CD8-positive, alpha-beta memory T cell (primary cell): ENCODE results near the gene FASN. TPM values are rescaled to one million over a fixed set of nuclear protein-coding genes. Genes with fewer than 3 reads are reported as not detected.

Experiments used
- CTCF ChIA-PET: fragments of 350-600 bp; sonication (Branson Sonifier 250); formaldehyde crosslinking; loops from one replicate; lab custom pipeline; 2021; ENCODE audit warnings: antibody characterized with exemption; lab: Charles Lee
- POLR2A ChIA-PET: fragments of 350-600 bp; sonication (Branson Sonifier 250); formaldehyde crosslinking; loops from one replicate; lab custom pipeline; 2021; ENCODE audit warnings: antibody characterized with exemption; lab: Charles Lee
- DNase-seq, 5 donors: peaks; one replicate each; pipeline versions ENCODE4 v3.0.0 to v3.0.0-alpha.2; 2020 to 2022; ENCODE audit warnings: mixed read lengths in 1 of 5
- H3K27ac ChIP-seq: one replicate; pipeline ENCODE4 v1.7.0; 2013; ENCODE audit warnings: low read depth, mild to moderate bottlenecking, low read length, moderate library complexity
- H3K27me3 ChIP-seq: 2 replicates; pipeline ENCODE4 v1.7.0; 2013; ENCODE audit warnings: low read length, mild to moderate bottlenecking; ENCODE audit not compliant: insufficient read depth, poor library complexity, severe bottlenecking
- H3K36me3 ChIP-seq: 2 replicates; pipeline ENCODE4 v1.7.0; 2013; ENCODE audit warnings: mild to moderate bottlenecking, low read length, moderate library complexity; ENCODE audit not compliant: insufficient read depth
- H3K4me1 ChIP-seq: 2 replicates; pipeline ENCODE4 v1.7.0; 2013; ENCODE audit warnings: mild to moderate bottlenecking, low read length, moderate library complexity; ENCODE audit not compliant: insufficient read depth
- H3K4me3 ChIP-seq: 2 replicates; pipeline ENCODE4 v1.7.0; 2013; ENCODE audit warnings: mild to moderate bottlenecking, low read length
- H3K9me3 ChIP-seq: 2 replicates; pipeline ENCODE4 v1.7.0; 2013; ENCODE audit warnings: mild to moderate bottlenecking, low read length
- H3K27ac Mint-ChIP-seq, 8 donors: one replicate each; pipeline ENCODE4 v1.8.0; 2020 to 2021; ENCODE audit warnings: mixed read lengths in 8 of 8, mild to moderate bottlenecking in 6 of 8, inconsistent platforms in 3 of 8, moderate library complexity in 3 of 8
- H3K27me3 Mint-ChIP-seq, 2 donors: one replicate each; pipeline ENCODE4 v1.8.0; 2020 to 2021; ENCODE audit warnings: mixed read lengths in 2 of 2, mild to moderate bottlenecking in 1 of 2, moderate library complexity in 1 of 2
- H3K36me3 Mint-ChIP-seq, 3 donors: one replicate each; pipeline ENCODE4 v1.8.0; 2020 to 2021; ENCODE audit warnings: mixed read lengths in 3 of 3, inconsistent platforms in 1 of 3, mild to moderate bottlenecking in 1 of 3
- H3K4me1 Mint-ChIP-seq, 3 donors: one replicate each; pipeline ENCODE4 v1.8.0; 2020 to 2021; ENCODE audit warnings: mixed read lengths in 3 of 3, inconsistent platforms in 1 of 3, mild to moderate bottlenecking in 1 of 3
- H3K4me3 Mint-ChIP-seq, 7 donors: one replicate each; pipeline ENCODE4 v1.8.0; 2020 to 2021; ENCODE audit warnings: mixed read lengths in 7 of 7, mild to moderate bottlenecking in 6 of 7, moderate library complexity in 4 of 7, inconsistent platforms in 2 of 7
- H3K9me3 Mint-ChIP-seq, 5 donors: one replicate each; pipeline ENCODE4 v1.8.0; 2020 to 2022; ENCODE audit warnings: mixed read lengths in 5 of 5, mild to moderate bottlenecking in 3 of 5, moderate library complexity in 2 of 5, inconsistent platforms in 1 of 5
- polyA plus RNA-seq: library from polyadenylated mRNA; unstranded; fragments of 300-500 nt; fragmentation: Illumina TruSeq; gene quantifications from one replicate; pipeline ENCODE4 v1.2.3, GENCODE V29; 2021
- total RNA-seq, 2 experiments: library from RNA; stranded (reverse); gene quantifications; one replicate each; pipeline ENCODE4 v1.2.3, GENCODE V29; 2021

Gene FASN
- total and polyA plus RNA-seq, 3 experiments from 2014 or later: 2.7 to 259 (median 251) TPM

- POLR2A ChIA-PET: interaction anchor here (1.1 kb wide), 1 partner anchor 22 kb away, joined by 3 read pairs; no protein-coding TSS in a partner anchor
- Mint-ChIP-seq H3K4me1 (peaks cover 19 to 39% (median 25%) of the 10 kb centered on the region in 3 donors), H3K27ac (peak overlapping the region; percentile 11 to 100 (median 84)), H3K4me3 (peak overlapping the region in 6 of 7 donors; percentile 39 to 96 (median 47)), H3K9me3 (no peaks in the 10 kb centered on the region), H3K27me3 (no peaks in the 10 kb centered on the region), H3K36me3 (peaks cover 0 to 1% (median 0%) of the 10 kb centered on the region in 3 donors)
- Histone ChIP-seq H3K36me3 (no peaks in the 10 kb centered on the region), H3K9me3 (no peaks in the 10 kb centered on the region), H3K27me3 (no peaks in the 10 kb centered on the region), H3K4me1 (peaks cover 28% of the 10 kb centered on the region), H3K4me3 (no peak overlapping the region), H3K27ac (no peak overlapping the region)
- DNase-seq: no peak
- CTCF ChIA-PET: interaction anchor here (1.5 to 3.0 kb wide), 2 partner anchors 48 to 74 kb away, joined by 3 to 14 read pairs; no protein-coding TSS in a partner anchor
These were observed 6.9 kb upstream of the FASN start for GRCh38 chr17:82104797-82105416.

GRCh38 chr17:82103553-82104451 is 5.8 kb upstream of the FASN start:
- Histone ChIP-seq H3K27ac (no peak overlapping the region), H3K4me1 (peaks cover 35% of the 10 kb centered on the region), H3K36me3 (no peaks in the 10 kb centered on the region), H3K9me3 (no peaks in the 10 kb centered on the region), H3K4me3 (no peak overlapping the region), H3K27me3 (no peaks in the 10 kb centered on the region)
- ChIA-PET CTCF (interaction anchor here (1.0 to 1.5 kb wide), 2 partner anchors 66 to 73 kb away, joined by 3 read pairs; partner anchors contain the start of gene DCXR), POLR2A (interaction anchor here (1.1 kb wide), 1 partner anchor 23 kb away, joined by 3 read pairs; no protein-coding TSS in a partner anchor)
- no peaks in the 10 kb centered on the region for H3K9me3 Mint-ChIP-seq
- H3K4me3 Mint-ChIP-seq: peak overlapping the region in 2 of 7 donors; percentile 23 to 83
- peak overlapping the region in 1 of 8 donors; percentile 58 for H3K27ac Mint-ChIP-seq
- H3K27me3 Mint-ChIP-seq: no peaks in the 10 kb centered on the region
- H3K4me1 Mint-ChIP-seq: peaks cover 20 to 43% (median 22%) of the 10 kb centered on the region in 3 donors
- DNase-seq: no peak
- H3K36me3 Mint-ChIP-seq: peaks cover 0 to 1% (median 0%) of the 10 kb centered on the region in 3 donors

- H3K4me3 ChIP-seq: no peak overlapping the region
- CTCF ChIA-PET: interaction anchor here (0.9 kb wide), 1 partner anchor 26 kb away, joined by 3 read pairs; no protein-coding TSS in a partner anchor
- H3K4me1 ChIP-seq: peaks cover 30% of the 10 kb centered on the region
- H3K4me1 Mint-ChIP-seq: peaks cover 16 to 32% (median 19%) of the 10 kb centered on the region in 3 donors
- DNase-seq: no peak
- POLR2A ChIA-PET: no interaction called here
- H3K36me3 Mint-ChIP-seq: peaks cover 0 to 1% (median 0%) of the 10 kb centered on the region in 3 donors
- peak overlapping the region in 6 of 8 donors; percentile 12 to 74 (median 46) for H3K27ac Mint-ChIP-seq
- no peaks in the 10 kb centered on the region for H3K36me3 ChIP-seq
- no peaks in the 10 kb centered on the region for H3K27me3 ChIP-seq
- no peaks in the 10 kb centered on the region for H3K9me3 ChIP-seq
- H3K9me3 Mint-ChIP-seq: no peaks in the 10 kb centered on the region
- H3K27ac ChIP-seq: no peak overlapping the region
- H3K27me3 Mint-ChIP-seq: no peaks in the 10 kb centered on the region
- peak overlapping the region in 3 of 7 donors; percentile 20 to 70 (median 62) for H3K4me3 Mint-ChIP-seq
These were observed 4.0 kb upstream of the FASN start for GRCh38 chr17:82101767-82102679.

- Histone ChIP-seq H3K9me3 (no peaks in the 10 kb centered on the region), H3K27me3 (no peaks in the 10 kb centered on the region), H3K4me1 (peaks cover 28% of the 10 kb centered on the region), H3K4me3 (no peak overlapping the region), H3K36me3 (no peaks in the 10 kb centered on the region), H3K27ac (no peak overlapping the region)
- Mint-ChIP-seq H3K4me3 (peak overlapping the region in 1 of 7 donors; percentile 34), H3K27ac (peak overlapping the region in 4 of 8 donors; percentile 12 to 70 (median 40)), H3K36me3 (peaks cover 0 to 1% (median 0%) of the 10 kb centered on the region in 3 donors), H3K4me1 (peaks cover 12 to 28% (median 15%) of the 10 kb centered on the region in 3 donors), H3K9me3 (no peaks in the 10 kb centered on the region), H3K27me3 (no peaks in the 10 kb centered on the region)
- no peak for DNase-seq
- ChIA-PET POLR2A (no interaction called here), CTCF (no interaction called here)
These were observed 3.3 kb upstream of the FASN start for GRCh38 chr17:82101301-82101715.

GRCh38 chr17:82100502-82101298 is 2.7 kb upstream of the FASN start:
- Mint-ChIP-seq H3K27ac (peak overlapping the region in 6 of 8 donors; percentile 56 to 93 (median 84)), H3K4me3 (peak overlapping the region in 6 of 7 donors; percentile 12 to 83 (median 70)), H3K4me1 (peaks cover 6 to 22% (median 13%) of the 10 kb centered on the region in 3 donors), H3K27me3 (no peaks in the 10 kb centered on the region), H3K9me3 (no peaks in the 10 kb centered on the region), H3K36me3 (no peaks in the 10 kb centered on the region)
- ChIA-PET CTCF (interaction anchor here (0.9 to 1.0 kb wide), 2 partner anchors 53 to 70 kb away, joined by 3 read pairs; no protein-coding TSS in a partner anchor), POLR2A (no interaction called here)
- Histone ChIP-seq H3K27ac (no peak overlapping the region), H3K4me3 (no peak overlapping the region), H3K27me3 (no peaks in the 10 kb centered on the region), H3K4me1 (peaks cover 22% of the 10 kb centered on the region), H3K36me3 (no peaks in the 10 kb centered on the region), H3K9me3 (no peaks in the 10 kb centered on the region)
- no peak for DNase-seq

GRCh38 chr17:82098939-82099763 is 1.1 kb upstream of the FASN start:
- Mint-ChIP-seq H3K36me3 (peaks cover 0 to 5% (median 0%) of the 10 kb centered on the region in 3 donors), H3K9me3 (no peaks in the 10 kb centered on the region), H3K4me3 (peak overlapping the region; percentile 73 to 90 (median 79)), H3K4me1 (peaks cover 0 to 14% (median 6%) of the 10 kb centered on the region in 3 donors), H3K27ac (peak overlapping the region; percentile 42 to 97 (median 75)), H3K27me3 (no peaks in the 10 kb centered on the region)
- no peak for DNase-seq
- ChIA-PET POLR2A (interaction anchor here (0.6 to 2.2 kb wide), 8 partner anchors 7 to 140 kb away, joined by 3 to 15 read pairs (median 6); partner anchors contain the start of genes CENPX, DCXR and LRRC45), CTCF (interaction anchor here (0.9 to 2.1 kb wide), 6 partner anchors 8 to 69 kb away, joined by 3 to 6 read pairs (median 3); partner anchors contain the start of gene DUS1L)
- Histone ChIP-seq H3K36me3 (no peaks in the 10 kb centered on the region), H3K27me3 (no peaks in the 10 kb centered on the region), H3K4me1 (peaks cover 14% of the 10 kb centered on the region), H3K27ac (peak overlapping the region; percentile 76), H3K9me3 (no peaks in the 10 kb centered on the region), H3K4me3 (peak overlapping the region; percentile 58)
